K562 (cell line): ENCODE data around the gene ZNF326. TPM values are rescaled to one million over a fixed set of nuclear protein-coding genes. Genes with fewer than 3 reads are reported as not detected.

Source experiments
- ARID2 ChIP-seq: fragments of 450-650 bp; IDR thresholded peaks from 2 replicates; pipeline ENCODE4 v1.6.1; 2017; ENCODE audit warnings: antibody characterized with exemption, mild to moderate bottlenecking
- ATF7 ChIP-seq: fragments of 450-650 bp; IDR thresholded peaks from 2 replicates; pipeline ENCODE4 v1.7.1; 2014; ENCODE audit warnings: mild to moderate bottlenecking, moderate library complexity
- CEBPG ChIP-seq, 3 experiments: fragments of 200-800 bp in 1 of 3; sonication (Bioruptor generic) in 1 of 3; sonication (generic) in 1 of 3; formaldehyde crosslinking in 1 of 3; IDR thresholded peaks in 2 of 3; conservative IDR thresholded peaks in 1 of 3; 2 replicates each; pipeline versions ENCODE4 v1.6.1 to v1.8.0; 2016 to 2022; ENCODE audit warnings: missing compliant biosample characterization in 2 of 3, missing genetic modification characterization in 2 of 3, mild to moderate bottlenecking in 1 of 3, missing genetic modification reagents in 1 of 3
- GATAD2B ChIP-seq: fragments of 450-650 bp; IDR thresholded peaks from 2 replicates; pipeline ENCODE4 v1.6.1; 2017; ENCODE audit warnings: mild to moderate bottlenecking, borderline replicate concordance
- HDGF ChIP-seq: fragments of 450-650 bp; IDR thresholded peaks from 2 replicates; pipeline ENCODE4 v1.6.1; 2016
- NFIC ChIP-seq: fragments of 450-650 bp; IDR thresholded peaks from 2 replicates; pipeline ENCODE4 v1.6.1; 2017; ENCODE audit warnings: mild to moderate bottlenecking, inconsistent platforms
- RBM17 ChIP-seq: fragments of 200-400 bp; formaldehyde crosslinking; IDR thresholded peaks from 2 replicates; pipeline ENCODE4 v1.6.1; 2017; ENCODE audit warnings: low read depth, mild to moderate bottlenecking, low read length, borderline replicate concordance
- REST ChIP-seq, 2 experiments: fragments of 450-650 bp; formaldehyde crosslinking in 1 of 2; IDR thresholded peaks; 2 replicates each; pipeline versions ENCODE4 v1.4.0 to v1.6.1; 2014 to 2020; ENCODE audit warnings: mild to moderate bottlenecking in 2 of 2, borderline replicate concordance in 1 of 2, low read depth in 1 of 2
- SIN3A ChIP-seq, 2 experiments: fragments of 150-350 bp in 1 of 2; IDR thresholded peaks; 2 replicates each; pipeline ENCODE4 v1.6.1; 2011 to 2016; ENCODE audit warnings: borderline replicate concordance in 2 of 2, low read depth in 2 of 2, low read length in 2 of 2, mild to moderate bottlenecking in 2 of 2, moderate library complexity in 2 of 2; ENCODE audit not compliant: control insufficient read depth in 1 of 2
- TCFL5 ChIP-seq: fragments of 250-450 bp; sonication (Bioruptor Pico); conservative IDR thresholded peaks from 2 replicates; pipeline ENCODE4 v1.6.1; 2021; ENCODE audit warnings: mild to moderate bottlenecking, moderate library complexity, matching md5 sums
- ZNF592 ChIP-seq: fragments of 450-650 bp; IDR thresholded peaks from 2 replicates; pipeline ENCODE4 v1.6.1; 2017; ENCODE audit warnings: antibody characterized with exemption, mild to moderate bottlenecking
- polyA plus RNA-seq, 8 experiments: library from polyadenylated mRNA; depleted of rRNA in 4 of 8; stranded (reverse) in 5 of 8; unstranded in 3 of 8; fragments of >200 nt; fragmentation: Nextera tagmentation in 2 of 8; fragmentation: Illumina TruSeq in 1 of 8; extraction: Ambion mirVana in 2 of 8; extraction: Trizol in 1 of 8; gene quantifications; 2 replicates each; pipeline versions ENCODE4 v1.2.1 to v1.2.3, GENCODE V29; 2011 to 2014; ENCODE audit warnings: inconsistent platforms in 1 of 8, missing spikeins in 1 of 8
- total RNA-seq, 7 experiments: library from RNA; depleted of rRNA in 6 of 7; stranded (reverse); fragments of >200 nt in 6 of 7; fragmentation: Illumina TruSeq in 2 of 7; extraction: Trizol in 2 of 7; gene quantifications; 2 replicates each; pipeline versions ENCODE4 v1.2.1 to v1.2.3, GENCODE V29; 2011 to 2021; ENCODE audit warnings: low replicate concordance in 1 of 7

ZNF326 gene
- total and polyA plus RNA-seq, 9 of the 15 experiments (the other 6 are each of a cell fraction or from before 2014, with no cell fraction given) = 7.2 to 33.2 (median 20.1) TPM

DNA sequence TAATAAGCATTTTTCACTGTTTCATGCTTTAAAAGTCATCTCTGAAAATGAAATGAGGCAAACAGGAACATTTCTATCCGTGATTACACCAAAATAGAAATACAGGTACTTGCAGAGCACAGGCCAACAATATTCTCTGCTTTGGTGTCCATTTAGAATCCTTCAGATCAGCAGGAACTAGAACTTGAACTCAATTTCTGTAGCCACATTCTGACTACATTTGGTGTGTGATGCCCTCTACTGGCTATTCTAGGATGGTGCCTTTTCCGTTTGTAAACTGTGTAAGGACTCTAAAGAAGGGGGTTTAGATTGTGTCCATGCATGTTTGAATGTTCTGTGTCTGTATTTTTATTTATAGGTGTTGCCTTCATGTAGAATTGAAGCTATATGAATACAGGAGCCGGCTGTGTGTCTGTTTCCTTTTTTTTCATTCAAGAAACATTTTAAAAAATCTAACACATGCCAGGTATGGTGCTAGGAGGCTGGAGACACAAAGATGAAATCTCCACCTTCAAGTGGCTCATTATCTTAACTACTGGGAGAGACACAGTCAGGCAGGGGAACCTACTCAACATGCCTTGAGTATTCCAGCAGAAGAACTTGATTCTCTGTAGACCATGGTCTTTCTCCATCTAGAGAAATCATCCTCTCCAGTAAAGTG is 7.6 kb upstream of the ZNF326 start (continued):
- TF ChIP-seq REST (IDR thresholded peaks at IDR 0.05; ENCODE audit: borderline replicate concordance) (peak; percentile 87), REST (CRISPR knock-in tag; IDR thresholded peaks at IDR 0.05; ENCODE audit: low read depth) (no peak), CEBPG (CRISPR knock-in tag; IDR thresholded peaks at IDR 0.05) (no peak), CEBPG (tag; conservative IDR thresholded peaks at IDR 0.05 in 1 of 2, IDR thresholded peaks at IDR 0.05 in 1 of 2) (no peak), TCFL5 (CRISPR knock-in tag) (no peak), ATF7 (no peak), ARID2 (peak; percentile 80), RBM17 (no peak), HDGF (0 out of 2 replicates have a peak, but pooled peaks have one; percentile 31), SIN3A (IDR thresholded peaks at IDR 0.05; ENCODE audit: borderline replicate concordance in 2 of 2, control insufficient read depth in 1 of 2, low read depth in 2 of 2, low read length in 2 of 2) (no peak), NFIC (no peak), GATAD2B (0 out of 2 replicates have a peak, but pooled peaks have one; percentile 45), ZNF592 (0 out of 2 replicates have a peak, but pooled peaks have one; percentile 47)
